ENCODE results near the gene TP53I11.

The TP53I11 gene

DNA sequence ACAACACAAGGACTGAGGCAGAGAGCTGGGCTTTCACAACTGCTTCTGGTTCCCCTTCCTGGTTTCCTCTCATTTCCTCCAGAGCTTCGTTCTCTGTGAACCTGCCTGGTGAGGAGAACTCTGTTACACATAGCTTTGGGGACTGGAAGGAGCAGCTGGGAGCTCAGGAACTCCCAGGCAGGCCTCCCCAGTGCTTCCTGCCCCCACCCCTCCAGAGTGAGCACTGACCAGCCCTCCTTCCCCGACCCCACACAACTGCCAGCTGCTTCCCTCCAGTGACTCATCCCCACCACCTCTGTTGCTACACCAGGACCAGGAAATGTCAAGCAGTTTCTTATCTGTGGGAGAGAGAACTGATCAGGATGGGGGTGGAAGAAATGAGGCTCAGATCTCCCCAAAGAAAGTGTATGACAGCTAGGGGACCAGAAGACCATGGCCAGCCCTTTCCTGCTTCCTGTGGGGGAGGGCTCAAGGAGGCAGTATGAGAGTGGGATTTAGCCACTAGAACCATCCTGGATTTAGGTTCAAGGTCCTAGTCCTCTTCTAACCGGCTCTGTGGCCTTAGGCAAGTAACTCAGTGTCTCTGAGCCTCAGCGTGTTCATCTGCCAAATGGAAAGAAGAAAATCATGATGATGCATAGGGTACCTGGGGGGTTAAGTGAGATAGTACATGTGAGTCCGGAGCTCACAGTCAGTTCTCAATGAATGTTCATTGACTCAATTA, 4.5 kb upstream of the TP53I11 start:
- DNase-seq: no peak

DNA sequence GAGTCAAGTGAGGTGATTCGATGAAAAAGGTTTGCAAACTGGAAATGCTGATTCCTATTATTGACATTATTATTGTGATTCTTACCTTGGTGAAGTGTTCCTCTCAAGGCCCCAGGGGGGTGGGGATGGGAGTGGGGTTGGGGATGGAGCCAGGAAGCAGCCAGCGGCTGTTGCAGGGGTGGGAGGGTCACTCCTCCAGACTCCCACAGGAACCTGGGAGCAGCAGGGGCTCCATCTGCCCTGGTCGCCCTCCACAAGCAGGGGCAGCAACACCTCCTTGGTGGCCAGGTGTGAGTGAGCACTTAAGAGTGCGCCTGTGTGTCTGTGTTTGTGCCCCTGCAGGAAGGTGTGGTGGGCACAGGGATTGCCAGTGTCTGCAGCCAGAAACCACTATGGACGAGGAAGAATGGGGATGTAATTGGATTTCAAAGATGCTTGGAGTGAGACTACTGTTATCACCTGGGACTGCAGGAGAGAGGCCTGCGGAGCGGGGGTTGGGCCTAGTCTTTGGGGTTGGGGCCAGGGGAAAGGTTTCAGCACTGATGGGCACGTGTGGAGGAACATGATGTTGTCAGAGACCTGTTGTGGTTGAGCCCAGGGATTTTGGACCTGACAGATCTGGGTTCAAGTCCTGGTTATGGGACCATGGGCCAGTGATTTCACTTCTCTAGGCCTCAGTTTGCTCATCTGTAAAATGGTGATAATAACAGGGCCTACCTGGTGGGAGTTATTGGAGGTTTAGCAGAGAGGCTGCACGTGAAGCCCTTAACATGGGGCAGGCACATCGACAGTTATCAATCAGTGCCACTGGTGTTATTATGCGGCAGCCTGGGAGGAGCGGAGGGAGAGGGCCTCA, 3.6 kb upstream of the TP53I11 start:
- DNase-seq: no peak

GRCh38 chr11:44952500-44953260, 2.0 kb upstream of the TP53I11 start:
- no peak for DNase-seq

- DNase-seq: no peak
Measured at GRCh38 chr11:44952082-44952481, 1.4 kb upstream of the TP53I11 start.

- peak; percentile 11 for DNase-seq
Measured at GRCh38 chr11:44950031-44950624, 555 bp downstream of the TP53I11 start.

DNA sequence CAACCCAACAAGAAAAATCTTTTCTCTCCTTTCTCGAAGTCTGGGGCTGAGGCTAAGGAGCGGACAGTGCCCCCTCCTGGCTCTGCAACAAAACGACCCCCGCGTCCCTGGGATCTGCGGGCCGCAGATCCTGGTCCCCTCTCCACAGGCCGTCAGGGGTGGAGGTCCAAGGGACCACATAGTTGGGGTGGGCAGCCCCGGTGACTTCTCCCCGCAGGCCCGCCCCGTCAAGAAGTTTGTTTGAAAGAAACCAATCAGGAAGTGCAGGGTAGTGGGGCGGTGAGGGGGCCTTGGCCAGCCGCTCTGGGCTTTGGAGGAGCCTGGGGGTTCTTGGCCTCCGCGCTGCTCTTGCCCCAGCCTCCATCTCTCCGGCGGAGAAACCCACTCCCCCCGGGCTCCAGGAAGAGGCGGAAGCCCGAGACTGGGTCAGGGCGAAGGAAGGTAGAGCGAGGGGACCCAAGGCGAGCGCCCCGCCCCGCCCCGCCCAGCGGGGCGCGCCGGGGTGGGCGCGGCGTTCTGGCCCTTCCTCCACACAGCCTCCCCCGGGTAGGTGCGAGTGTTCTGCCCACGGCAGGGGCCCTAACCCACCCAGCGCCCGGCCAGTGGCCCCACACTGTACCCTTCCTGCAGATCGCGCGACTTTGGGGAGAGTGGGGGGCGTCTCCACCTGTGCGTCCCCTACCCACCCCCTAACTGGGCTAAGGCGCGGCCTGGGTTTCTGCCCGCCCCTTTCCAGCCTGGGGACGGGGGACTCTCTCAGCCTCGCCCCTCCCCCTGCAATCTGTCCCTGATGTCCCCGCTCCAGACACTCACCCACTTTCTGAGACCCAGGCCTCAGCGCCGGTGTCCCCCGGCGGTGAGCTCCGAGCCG, 1.3 kb downstream of the TP53I11 start:
- DNase-seq: peak; percentile 13

- no peak for DNase-seq
Measured at GRCh38 chr11:44948155-44948554, 2.5 kb downstream of the TP53I11 start.

GRCh38 chr11:44947114-44947513, 3.6 kb downstream of the TP53I11 start:
- DNase-seq: no peak

- no peak for DNase-seq
Measured at GRCh38 chr11:44946263-44946662, 4.4 kb downstream of the TP53I11 start.

GRCh38 chr11:44945666-44946065, 5.0 kb downstream of the TP53I11 start:
- no peak for DNase-seq

GRCh38 chr11:44944853-44945235, 5.8 kb downstream of the TP53I11 start:
- no peak for DNase-seq

- no peak for DNase-seq
Measured at GRCh38 chr11:44944181-44944852, 6.4 kb downstream of the TP53I11 start.

DNA sequence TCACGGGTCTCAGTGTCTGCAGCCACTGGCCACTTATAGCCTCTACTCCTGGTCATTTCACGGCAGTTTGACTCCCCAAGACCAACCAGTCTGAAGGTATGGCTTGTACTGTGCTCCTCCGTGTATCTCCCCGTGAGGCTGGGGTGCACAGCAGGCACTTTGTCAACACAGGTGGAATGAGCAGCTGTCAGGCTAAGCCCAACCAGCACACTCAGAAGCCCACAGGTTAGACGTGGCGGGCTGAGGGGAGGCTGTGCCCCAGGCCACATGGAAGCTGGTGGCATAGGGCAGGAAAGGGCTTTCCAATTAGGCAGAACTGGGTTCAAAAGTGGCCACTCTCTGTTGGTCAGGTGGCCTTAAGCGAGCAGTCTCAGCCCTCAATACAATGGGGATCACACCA, 7.0 kb downstream of the TP53I11 start:
- DNase-seq: no peak

GRCh38 chr11:44943118-44943517, 7.6 kb downstream of the TP53I11 start:
- DNase-seq: peak; percentile 37

DNA sequence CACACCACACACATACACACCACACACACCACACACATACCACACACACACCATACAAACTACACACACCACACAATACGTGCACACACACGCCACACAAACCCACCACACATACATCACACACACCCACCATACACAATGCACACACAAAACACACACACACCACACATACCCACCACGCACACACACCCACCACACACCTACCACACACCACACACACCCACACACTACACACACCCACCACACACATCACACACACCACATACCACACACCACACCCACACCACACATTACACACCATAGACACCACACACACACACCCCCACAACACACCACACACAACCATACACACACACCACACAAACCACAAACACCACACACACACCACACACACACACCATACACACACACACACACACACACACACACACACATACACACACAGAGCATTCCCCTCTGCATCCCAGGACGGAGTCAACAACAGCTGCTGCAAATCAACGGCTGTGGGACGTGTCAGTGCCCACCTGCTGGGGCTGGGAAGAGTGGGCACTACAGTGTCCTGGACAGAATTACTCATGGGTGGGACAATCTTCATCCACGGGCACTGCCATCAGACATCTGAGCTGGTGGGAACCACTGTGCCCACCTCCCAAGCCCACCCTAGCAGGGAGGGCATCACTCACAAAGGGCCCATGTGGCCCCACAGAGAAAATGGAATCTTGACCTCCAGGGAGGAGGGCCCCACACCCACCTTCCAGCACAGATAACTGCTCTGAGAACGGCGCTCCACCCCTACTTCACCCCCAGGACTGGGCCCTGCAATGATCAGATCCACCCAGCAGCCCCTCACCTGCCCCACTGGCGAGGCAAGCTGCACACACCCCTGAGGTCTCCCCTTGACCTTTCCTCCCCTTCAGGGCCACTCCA, 8.4 kb downstream of the TP53I11 start:
- no peak for DNase-seq

- DNase-seq: no peak
Measured at GRCh38 chr11:44941259-44942021, 9.2 kb downstream of the TP53I11 start.

- DNase-seq: no peak
Measured at GRCh38 chr11:44940835-44941234, 9.8 kb downstream of the TP53I11 start.

GRCh38 chr11:44940404-44940803, 10.3 kb downstream of the TP53I11 start:
- no peak for DNase-seq

GRCh38 chr11:44939673-44940395, 10.8 kb downstream of the TP53I11 start:
- DNase-seq: no peak

Data from stimulated activated CD4-positive, alpha-beta T cell treated with anti-CD3 and anti-CD28 coated beads, Interleukin-1b, Interleukin-23, amount 100 ng/mL, for 48 hours (primary cell).